PC-9 (cell line): ENCODE measurements around the gene CISD3. TPM values are rescaled to one million over a fixed set of nuclear protein-coding genes. Genes with fewer than 3 reads are reported as not detected.

ENCODE experiments used
- BruUV-seq: library from RNA; stranded (reverse); fragments of 400-500 nt; replicated peaks from 2 replicates; lab custom pipeline; 2021; lab: Mats Ljungman, UMichigan
- CTCF ChIA-PET: fragments of 300-600 bp; sonication (Branson Sonifier 250); formaldehyde crosslinking; loops from one replicate; lab custom pipeline; 2022; ENCODE audit warnings: antibody characterized with exemption; lab: Charles Lee
- POLR2A ChIA-PET: fragments of 300-600 bp; sonication (Branson Sonifier 250); formaldehyde crosslinking; loops from one replicate; lab custom pipeline; 2022; ENCODE audit warnings: antibody characterized with exemption; ENCODE audit not compliant: unreplicated experiment; lab: Charles Lee
- DNase-seq, 2 experiments: peaks; one replicate each; pipeline versions ENCODE4 v3.0.0 to v3.0.0-alpha.2; 2015 to 2022; ENCODE audit warnings: mixed read lengths in 1 of 2
- H2AFZ ChIP-seq: fragments of 200-600 bp; sonication (generic); 2 replicates; pipeline ENCODE4 v1.8.1; 2017; ENCODE audit warnings: antibody characterized with exemption
- H3F3A ChIP-seq: fragments of 200-600 bp; sonication (generic); 2 replicates; pipeline ENCODE4 v1.8.1; 2017; ENCODE audit warnings: antibody characterized with exemption, mild to moderate bottlenecking, low read depth; ENCODE audit not compliant: insufficient read depth
- H3K27ac ChIP-seq: fragments of 200-600 bp; sonication (generic); 2 replicates; pipeline ENCODE4 v1.6.1; 2016; ENCODE audit warnings: mixed run types
- H3K27me3 ChIP-seq: fragments of 200-600 bp; sonication (generic); 2 replicates; pipeline ENCODE4 v1.6.1; 2016; ENCODE audit warnings: low read depth, mixed run types; ENCODE audit not compliant: insufficient read depth
- H3K36me3 ChIP-seq: fragments of 200-600 bp; sonication (generic); 2 replicates; pipeline ENCODE4 v1.6.1; 2016; ENCODE audit warnings: low read depth, mixed run types
- H3K4me1 ChIP-seq: fragments of 200-600 bp; sonication (generic); replicated peaks from 2 replicates; pipeline ENCODE4 v1.6.1; 2016; ENCODE audit warnings: mixed run types; ENCODE audit not compliant: insufficient read depth
- H3K4me2 ChIP-seq: fragments of 200-600 bp; sonication (generic); 2 replicates; pipeline ENCODE4 v1.6.1; 2017; ENCODE audit warnings: mixed run types
- H3K4me3 ChIP-seq: fragments of 200-600 bp; sonication (generic); 2 replicates; pipeline ENCODE4 v1.6.1; 2016; ENCODE audit warnings: mixed run types
- H3K79me2 ChIP-seq: fragments of 200-600 bp; sonication (generic); 2 replicates; pipeline ENCODE4 v1.6.1; 2017; ENCODE audit warnings: low read depth, mixed run types
- H3K9me2 ChIP-seq: fragments of 200-600 bp; sonication (generic); 2 replicates; pipeline ENCODE4 v1.8.1; 2017; ENCODE audit warnings: mild to moderate bottlenecking; ENCODE audit not compliant: insufficient read depth
- H3K9me3 ChIP-seq: fragments of 200-600 bp; sonication (generic); 2 replicates; pipeline ENCODE4 v1.8.1; 2016; ENCODE audit warnings: low read depth; ENCODE audit not compliant: insufficient read depth
- H4K20me1 ChIP-seq: fragments of 200-600 bp; sonication (generic); 2 replicates; pipeline ENCODE4 v1.8.1; 2017; ENCODE audit not compliant: insufficient read depth
- EZH2 ChIP-seq: fragments of 200-600 bp; sonication (generic); IDR thresholded peaks from 2 replicates; pipeline ENCODE4 v1.8.0; 2017; ENCODE audit warnings: antibody characterized with exemption, low read depth
- intact Hi-C: fragments of 100-400 bp; cut with micrococcal nuclease; formaldehyde crosslinking; loops from one replicate; pipeline ENCODE4 v1.10.0; 2022; ENCODE audit not compliant: unreplicated experiment
- total RNA-seq: library from RNA; stranded (reverse); gene quantifications from 2 replicates; pipeline ENCODE4 v1.2.3, GENCODE V29; 2021
- TF ChIP-seq, protein P1 (sequence below): fragments of 200-600 bp; sonication (generic); conservative IDR thresholded peaks from 2 replicates; pipeline ENCODE4 v1.6.1; 2017; ENCODE audit warnings: mixed run types, antibody characterized with exemption, mild to moderate bottlenecking, moderate library complexity

CISD3 gene
- total RNA-seq, 1 experiment from 2014 or later, result 36.6 TPM

DNA sequence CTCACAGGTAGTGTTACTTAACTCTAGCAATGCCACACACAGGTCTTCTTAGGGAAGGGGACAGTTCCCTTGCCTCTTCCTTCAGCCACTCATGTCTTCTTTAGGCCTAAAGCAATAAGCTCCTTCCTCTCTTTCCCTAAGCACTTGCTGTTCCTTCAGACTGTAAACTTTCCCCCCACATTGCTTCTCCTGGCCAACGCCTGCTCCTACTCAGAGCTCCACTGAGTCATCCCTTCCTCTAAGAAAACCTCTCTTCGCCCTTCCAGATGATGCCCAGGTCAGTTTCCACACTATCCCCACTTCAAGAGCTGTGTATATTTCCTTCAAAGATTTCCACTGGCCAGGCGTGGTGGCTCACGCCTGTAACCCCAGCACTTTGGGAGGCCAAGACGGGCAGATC, 42.9 kb upstream of the CISD3 start:
- H3K9me2 ChIP-seq, result no peaks in the 10 kb centered on the region
- 0 out of 2 replicates have a peak, but pooled peaks cover 10% of the 10 kb centered on the region for H3K4me1 ChIP-seq
- no peak overlapping the region for H3K4me2 ChIP-seq
- no peaks in the 10 kb centered on the region for H3K36me3 ChIP-seq
- no peak for DNase-seq
- no peaks in the 10 kb centered on the region for H3K9me3 ChIP-seq
- ChIA-PET CTCF (no interaction called here), POLR2A (interaction anchor here (0.6 kb wide), 1 partner anchor 623 kb away, joined by 8 read pairs; no protein-coding TSS in a partner anchor)
- peaks cover 4% of the 10 kb centered on the region; the same call in 1 of the 2 replicates for H3F3A ChIP-seq
- H2AFZ ChIP-seq, result no peak overlapping the region
- H3K4me3 ChIP-seq, result no peak overlapping the region
- H3K79me2 ChIP-seq, result no peaks in the 10 kb centered on the region
- H3K27me3 ChIP-seq, result no peaks in the 10 kb centered on the region
- intact Hi-C loops, result no loop called here
- no peak for TF ChIP-seq EZH2
- TF ChIP-seq, protein P1, sequence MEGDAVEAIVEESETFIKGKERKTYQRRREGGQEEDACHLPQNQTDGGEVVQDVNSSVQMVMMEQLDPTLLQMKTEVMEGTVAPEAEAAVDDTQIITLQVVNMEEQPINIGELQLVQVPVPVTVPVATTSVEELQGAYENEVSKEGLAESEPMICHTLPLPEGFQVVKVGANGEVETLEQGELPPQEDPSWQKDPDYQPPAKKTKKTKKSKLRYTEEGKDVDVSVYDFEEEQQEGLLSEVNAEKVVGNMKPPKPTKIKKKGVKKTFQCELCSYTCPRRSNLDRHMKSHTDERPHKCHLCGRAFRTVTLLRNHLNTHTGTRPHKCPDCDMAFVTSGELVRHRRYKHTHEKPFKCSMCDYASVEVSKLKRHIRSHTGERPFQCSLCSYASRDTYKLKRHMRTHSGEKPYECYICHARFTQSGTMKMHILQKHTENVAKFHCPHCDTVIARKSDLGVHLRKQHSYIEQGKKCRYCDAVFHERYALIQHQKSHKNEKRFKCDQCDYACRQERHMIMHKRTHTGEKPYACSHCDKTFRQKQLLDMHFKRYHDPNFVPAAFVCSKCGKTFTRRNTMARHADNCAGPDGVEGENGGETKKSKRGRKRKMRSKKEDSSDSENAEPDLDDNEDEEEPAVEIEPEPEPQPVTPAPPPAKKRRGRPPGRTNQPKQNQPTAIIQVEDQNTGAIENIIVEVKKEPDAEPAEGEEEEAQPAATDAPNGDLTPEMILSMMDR, result no peak
- no TSS peak for BruUV-seq
- no peaks in the 10 kb centered on the region for H4K20me1 ChIP-seq
- H3K27ac ChIP-seq, result no peak overlapping the region

DNA sequence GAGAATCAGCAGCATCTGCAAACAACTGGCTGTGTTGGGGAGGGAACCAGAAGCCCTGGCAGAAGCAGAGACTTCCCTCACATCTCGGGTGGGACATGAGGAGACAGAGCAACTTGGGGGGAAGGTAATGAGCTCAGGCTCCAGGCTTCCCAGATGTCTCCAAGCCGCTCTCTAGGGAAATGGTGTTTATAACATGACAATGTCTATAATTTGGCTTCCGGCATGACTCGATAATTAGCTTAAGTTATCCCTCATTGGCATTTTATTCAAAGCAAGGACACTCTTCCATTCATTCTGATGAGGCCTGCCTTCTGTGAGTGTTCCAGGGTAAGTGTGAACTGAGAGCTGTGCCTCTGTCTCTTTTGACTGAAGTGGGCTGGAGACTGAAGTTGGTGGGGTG, 39.8 kb upstream of the CISD3 start:
- H3K27ac ChIP-seq, result no peak overlapping the region
- TF ChIP-seq, protein P1, result no peak
- no peak for TF ChIP-seq EZH2
- H2AFZ ChIP-seq, result no peak overlapping the region
- no peaks in the 10 kb centered on the region for H4K20me1 ChIP-seq
- ChIA-PET CTCF (no interaction called here), POLR2A (no interaction called here)
- H3K36me3 ChIP-seq, result no peaks in the 10 kb centered on the region
- H3K4me3 ChIP-seq, result no peak overlapping the region
- no peaks in the 10 kb centered on the region for H3K9me2 ChIP-seq
- H3K4me1 ChIP-seq, result 0 out of 2 replicates have a peak, but pooled peaks cover 10% of the 10 kb centered on the region
- no peak overlapping the region for H3K4me2 ChIP-seq
- BruUV-seq, result no TSS peak
- no peaks in the 10 kb centered on the region for H3K27me3 ChIP-seq
- no peaks in the 10 kb centered on the region for H3K79me2 ChIP-seq
- intact Hi-C loops, result no loop called here
- peaks cover 4% of the 10 kb centered on the region; the same call in 1 of the 2 replicates for H3F3A ChIP-seq
- H3K9me3 ChIP-seq, result no peaks in the 10 kb centered on the region
- no peak for DNase-seq

DNA sequence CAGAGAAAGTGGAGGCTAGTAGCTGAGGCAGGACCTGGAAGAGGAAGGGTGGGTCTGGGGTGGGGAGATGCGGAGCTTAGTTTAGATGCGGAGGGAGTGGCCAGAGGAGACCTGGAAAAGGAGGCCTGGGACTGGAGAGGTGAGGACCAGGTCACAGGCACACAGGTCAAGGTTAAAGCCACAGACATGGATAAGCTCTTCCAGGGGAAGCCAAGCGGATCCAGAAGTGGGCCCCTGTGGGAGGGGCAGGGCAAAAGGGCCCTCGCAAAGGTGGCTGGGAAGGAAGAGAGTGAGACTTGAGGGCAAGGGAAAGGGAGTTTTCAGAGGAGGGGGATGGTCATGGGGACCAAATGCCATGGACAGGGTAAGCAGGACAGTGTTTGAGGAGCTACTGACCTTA, 39.0 kb upstream of the CISD3 start:
- Histone ChIP-seq H3K4me2 (no peak overlapping the region), H3F3A (peaks cover 4% of the 10 kb centered on the region; the same call in 1 of the 2 replicates), H4K20me1 (no peaks in the 10 kb centered on the region), H3K36me3 (no peaks in the 10 kb centered on the region), H3K27ac (no peak overlapping the region), H3K27me3 (no peaks in the 10 kb centered on the region), H3K4me1 (0 out of 2 replicates have a peak, but pooled peaks cover 10% of the 10 kb centered on the region), H3K9me2 (no peaks in the 10 kb centered on the region), H2AFZ (no peak overlapping the region), H3K79me2 (no peaks in the 10 kb centered on the region), H3K9me3 (no peaks in the 10 kb centered on the region), H3K4me3 (no peak overlapping the region)
- TF ChIP-seq, protein P1, result no peak
- no peak for TF ChIP-seq EZH2
- intact Hi-C loops, result no loop called here
- no TSS peak for BruUV-seq
- POLR2A ChIA-PET, result no interaction called here
- CTCF ChIA-PET, result no interaction called here
- no peak for DNase-seq
